Measurements from ENCODE around the gene STAM. TPM values are rescaled to one million over a fixed set of nuclear protein-coding genes. Genes with fewer than 3 reads are reported as not detected.
"Not testable (repeated sequence)": the region's sequence is repeated elsewhere in the genome, so short reads cannot be mapped to it uniquely, and the experiment has no call there.

STAM gene
- total and polyA plus RNA-seq, 8 donors: 6.8 to 49.2 (median 10.0) TPM

DNA sequence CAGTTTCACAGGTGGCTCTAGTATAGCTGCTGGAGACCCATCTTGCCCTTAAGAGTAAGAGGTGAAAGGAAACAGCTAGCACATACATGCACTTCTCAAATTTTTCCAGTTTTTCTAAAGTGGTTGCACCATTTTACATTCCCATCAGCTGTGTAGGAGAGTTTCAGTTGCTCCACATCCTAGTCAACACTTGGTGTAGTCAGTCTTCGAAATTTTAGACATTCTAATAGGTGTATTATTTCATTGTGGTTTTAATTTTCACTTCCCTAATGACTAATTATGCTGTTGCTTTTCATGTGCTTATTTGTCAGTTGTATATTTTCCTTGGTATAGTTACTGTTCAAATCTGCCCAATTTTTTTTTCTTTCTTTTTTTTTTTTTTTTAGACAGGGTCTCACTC is 17.3 kb upstream of the STAM start:
- WGBS, 5 donors: 44 to 74% (median 70%) methylated on average over 1 of the region's 1 CpG

DNA sequence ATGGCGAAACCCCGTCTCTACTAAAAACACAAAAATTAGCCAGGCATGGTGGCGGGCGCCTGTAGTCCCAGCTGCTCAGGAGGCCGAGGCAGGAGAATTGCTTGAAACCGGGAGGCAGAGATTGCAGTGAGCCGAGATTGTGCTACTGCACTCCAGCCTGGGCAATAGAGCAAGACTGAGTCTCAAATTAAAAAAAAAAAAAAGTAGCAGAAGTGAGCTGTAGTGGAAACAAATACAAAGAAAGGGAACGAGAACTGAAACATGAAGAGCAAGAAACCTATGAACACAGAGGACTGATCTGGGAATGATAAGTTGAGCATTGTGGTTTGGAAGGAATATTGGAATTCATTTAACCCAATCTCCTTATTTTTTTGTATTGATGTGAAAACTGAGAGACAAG is 11.4 kb upstream of the STAM start:
- DNase-seq; H3K27ac ChIP-seq; H3K4me1 ChIP-seq; H3K4me3 ChIP-seq; intact Hi-C loops (cut with DNase I; ENCODE audit: low total_unique reads); H3K27me3 ChIP-seq; H3K36me3 ChIP-seq; H3K9me3 ChIP-seq: not testable (repeated sequence)
- WGBS, 5 donors: 82 to 89% (median 83%) methylated on average over 8 of the region's 8 CpGs

More for the DNA sequence above, 17.3 kb upstream of the STAM start:
- DNase-seq: no peak
- no peaks in the 10 kb centered on the region for H3K4me1 ChIP-seq
- intact Hi-C loops (cut with DNase I; ENCODE audit: low total_unique reads): no loop called here
- no peaks in the 10 kb centered on the region for H3K36me3 ChIP-seq
- H3K27ac ChIP-seq: no peak overlapping the region
- H3K4me3 ChIP-seq: no peak overlapping the region
- no peak for TF ChIP-seq POLR2A (IDR thresholded peaks at IDR 0.05)
- TF ChIP-seq EP300 (IDR thresholded peaks at IDR 0.05): no peak
- TF ChIP-seq POLR2AphosphoS5 (IDR thresholded peaks at IDR 0.05): no peak
- TF ChIP-seq, protein P1, sequence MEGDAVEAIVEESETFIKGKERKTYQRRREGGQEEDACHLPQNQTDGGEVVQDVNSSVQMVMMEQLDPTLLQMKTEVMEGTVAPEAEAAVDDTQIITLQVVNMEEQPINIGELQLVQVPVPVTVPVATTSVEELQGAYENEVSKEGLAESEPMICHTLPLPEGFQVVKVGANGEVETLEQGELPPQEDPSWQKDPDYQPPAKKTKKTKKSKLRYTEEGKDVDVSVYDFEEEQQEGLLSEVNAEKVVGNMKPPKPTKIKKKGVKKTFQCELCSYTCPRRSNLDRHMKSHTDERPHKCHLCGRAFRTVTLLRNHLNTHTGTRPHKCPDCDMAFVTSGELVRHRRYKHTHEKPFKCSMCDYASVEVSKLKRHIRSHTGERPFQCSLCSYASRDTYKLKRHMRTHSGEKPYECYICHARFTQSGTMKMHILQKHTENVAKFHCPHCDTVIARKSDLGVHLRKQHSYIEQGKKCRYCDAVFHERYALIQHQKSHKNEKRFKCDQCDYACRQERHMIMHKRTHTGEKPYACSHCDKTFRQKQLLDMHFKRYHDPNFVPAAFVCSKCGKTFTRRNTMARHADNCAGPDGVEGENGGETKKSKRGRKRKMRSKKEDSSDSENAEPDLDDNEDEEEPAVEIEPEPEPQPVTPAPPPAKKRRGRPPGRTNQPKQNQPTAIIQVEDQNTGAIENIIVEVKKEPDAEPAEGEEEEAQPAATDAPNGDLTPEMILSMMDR (IDR thresholded peaks at IDR 0.05): no peak
- H3K27me3 ChIP-seq: no peaks in the 10 kb centered on the region
- H3K9me3 ChIP-seq: no peaks in the 10 kb centered on the region

DNA sequence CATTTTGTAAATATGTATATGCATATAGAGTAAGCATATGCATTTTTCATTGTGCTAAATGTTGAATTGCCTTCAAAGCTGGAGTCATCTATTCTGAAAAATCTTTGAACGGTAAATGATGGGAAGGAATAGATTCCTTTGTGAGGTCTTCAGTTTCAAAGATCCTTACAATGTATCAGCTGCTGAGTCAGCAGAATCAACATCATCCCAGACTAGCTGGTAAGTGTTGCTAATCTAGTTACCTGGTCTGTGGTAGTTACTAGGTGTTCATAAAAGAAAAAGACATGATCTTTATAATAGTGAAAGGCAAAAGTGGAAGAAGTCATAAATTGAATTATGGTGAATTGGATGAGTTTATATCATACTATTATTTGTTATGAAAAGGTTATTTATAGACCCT is 10.6 kb upstream of the STAM start:
- H3K9me3 ChIP-seq: no peaks in the 10 kb centered on the region
- DNase-seq: no peak
- no peak overlapping the region for H3K27ac ChIP-seq
- WGBS, 5 donors: 71 to 85% (median 72%) methylated on average over 1 of the region's 1 CpG
- TF ChIP-seq, protein P1 (IDR thresholded peaks at IDR 0.05): no peak
- TF ChIP-seq POLR2AphosphoS5 (IDR thresholded peaks at IDR 0.05) (no peak), POLR2A (IDR thresholded peaks at IDR 0.05) (no peak), EP300 (IDR thresholded peaks at IDR 0.05) (no peak)
- intact Hi-C loops (cut with DNase I; ENCODE audit: low total_unique reads): no loop called here
- H3K36me3 ChIP-seq: no peaks in the 10 kb centered on the region
- H3K27me3 ChIP-seq: no peaks in the 10 kb centered on the region
- no peak overlapping the region for H3K4me3 ChIP-seq
- no peaks in the 10 kb centered on the region for H3K4me1 ChIP-seq

DNA sequence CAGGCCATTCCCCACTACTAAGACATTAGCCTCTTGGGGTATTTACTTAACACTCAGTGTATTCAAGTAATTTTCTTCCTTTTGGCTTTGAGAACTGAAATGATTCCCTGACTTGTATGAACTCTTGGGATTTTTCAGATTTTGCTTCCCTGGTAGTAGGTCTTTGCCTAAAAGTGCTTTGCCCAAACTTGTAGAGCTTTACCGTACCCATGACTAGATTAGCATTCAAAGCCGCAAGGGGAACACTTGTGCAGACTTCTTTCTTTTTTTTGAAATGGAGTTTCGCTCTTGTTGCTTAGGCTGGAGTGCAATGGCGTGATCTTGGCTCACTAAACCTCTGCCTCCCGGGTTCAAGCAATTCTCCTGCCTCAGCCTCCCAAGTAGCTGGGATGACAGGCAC is 6.1 kb upstream of the STAM start:
- no peaks in the 10 kb centered on the region for H3K27me3 ChIP-seq
- no peak for TF ChIP-seq POLR2AphosphoS5 (IDR thresholded peaks at IDR 0.05)
- TF ChIP-seq, protein P1 (IDR thresholded peaks at IDR 0.05): no peak
- TF ChIP-seq EP300 (IDR thresholded peaks at IDR 0.05): no peak
- no peak for TF ChIP-seq POLR2A (IDR thresholded peaks at IDR 0.05)
- H3K27ac ChIP-seq: no peak overlapping the region
- intact Hi-C loops (cut with DNase I; ENCODE audit: low total_unique reads): no loop called here
- H3K4me3 ChIP-seq: no peak overlapping the region
- H3K9me3 ChIP-seq: peaks cover 0 to 4% (median 0%) of the 10 kb centered on the region in 4 donors
- H3K36me3 ChIP-seq: no peaks in the 10 kb centered on the region
- peaks cover 2 to 9% (median 6%) of the 10 kb centered on the region in 4 donors for H3K4me1 ChIP-seq
- no peak for DNase-seq
- WGBS, 5 donors: 93 to 98% (median 95%) methylated on average over 5 of the region's 5 CpGs

DNA sequence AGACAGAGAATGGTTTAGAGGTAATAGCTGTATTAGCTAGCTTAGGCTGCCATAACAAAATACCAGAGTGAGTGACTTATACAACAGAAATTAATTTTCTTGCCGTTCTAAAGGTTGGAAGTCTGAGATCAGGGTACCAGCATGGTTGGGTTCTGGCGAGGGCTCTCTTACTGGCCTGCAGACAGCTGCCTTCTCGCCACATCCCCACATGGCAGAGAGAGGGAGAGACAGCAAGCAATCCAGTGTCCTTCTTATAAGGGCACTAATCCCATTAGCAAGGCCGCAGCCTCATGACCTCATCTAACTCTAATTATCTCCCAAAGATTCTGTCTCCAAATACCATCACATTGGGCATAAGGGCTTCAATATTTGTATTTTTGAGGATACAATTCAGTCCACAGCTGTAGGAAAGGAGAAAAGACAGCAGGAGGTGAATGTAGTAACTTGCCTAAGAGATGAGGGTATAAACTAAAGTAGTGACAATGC is 3.6 kb upstream of the STAM start:
- Histone ChIP-seq H3K4me1 (peaks cover 14 to 22% (median 18%) of the 10 kb centered on the region in 4 donors), H3K27me3 (no peaks in the 10 kb centered on the region), H3K36me3 (no peaks in the 10 kb centered on the region), H3K9me3 (peaks cover 0 to 4% (median 0%) of the 10 kb centered on the region in 4 donors), H3K27ac (no peak overlapping the region), H3K4me3 (no peak overlapping the region)
- WGBS, 5 donors: 94 to 100% (median 97%) methylated on average over 4 of the region's 4 CpGs
- no peak for DNase-seq
- TF ChIP-seq EP300 (IDR thresholded peaks at IDR 0.05) (no peak), POLR2A (IDR thresholded peaks at IDR 0.05) (no peak), POLR2AphosphoS5 (IDR thresholded peaks at IDR 0.05) (no peak)
- TF ChIP-seq, protein P1 (IDR thresholded peaks at IDR 0.05): no peak
- intact Hi-C loops (cut with DNase I; ENCODE audit: low total_unique reads): no loop called here
